ENCODE data around the gene GTF3C5. TPM values are rescaled to one million over a fixed set of nuclear protein-coding genes. Genes with fewer than 3 reads are reported as not detected.
A peak's percentile ranks its signal among the peaks of the same experiment; 100 is the strongest.

The GTF3C5 gene, protein sequence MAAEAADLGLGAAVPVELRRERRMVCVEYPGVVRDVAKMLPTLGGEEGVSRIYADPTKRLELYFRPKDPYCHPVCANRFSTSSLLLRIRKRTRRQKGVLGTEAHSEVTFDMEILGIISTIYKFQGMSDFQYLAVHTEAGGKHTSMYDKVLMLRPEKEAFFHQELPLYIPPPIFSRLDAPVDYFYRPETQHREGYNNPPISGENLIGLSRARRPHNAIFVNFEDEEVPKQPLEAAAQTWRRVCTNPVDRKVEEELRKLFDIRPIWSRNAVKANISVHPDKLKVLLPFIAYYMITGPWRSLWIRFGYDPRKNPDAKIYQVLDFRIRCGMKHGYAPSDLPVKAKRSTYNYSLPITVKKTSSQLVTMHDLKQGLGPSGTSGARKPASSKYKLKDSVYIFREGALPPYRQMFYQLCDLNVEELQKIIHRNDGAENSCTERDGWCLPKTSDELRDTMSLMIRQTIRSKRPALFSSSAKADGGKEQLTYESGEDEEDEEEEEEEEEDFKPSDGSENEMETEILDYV
- total RNA-seq (10 to 100 TPM; 35.6 to 42.9 TPM), polyA plus RNA-seq (10 to 100 TPM; 17.8 to 91.6 TPM)
- long read RNA-seq, donor 1, transcript GTF3C5-204 (12 exons, 2,110 nt), result minor isoform, 7 of 90 reads
- long read RNA-seq, donor 1, transcript GTF3C5-202 (11 exons, 2,406 nt), result major isoform, 45 of 90 reads
- long read RNA-seq, donor 1, partial matches to known transcripts, result 25 of 90 reads
- long read RNA-seq, donor 1, other reads (novel, unspliced or antisense), result 11 of 90 reads
- long read RNA-seq, donor 2, transcript GTF3C5-202 (11 exons, 2,406 nt), result major isoform, 8 of 26 reads
- long read RNA-seq, donor 2, partial matches to known transcripts, result 12 of 26 reads
- long read RNA-seq, donor 2, other reads (novel, unspliced or antisense), result 4 of 26 reads

DNA sequence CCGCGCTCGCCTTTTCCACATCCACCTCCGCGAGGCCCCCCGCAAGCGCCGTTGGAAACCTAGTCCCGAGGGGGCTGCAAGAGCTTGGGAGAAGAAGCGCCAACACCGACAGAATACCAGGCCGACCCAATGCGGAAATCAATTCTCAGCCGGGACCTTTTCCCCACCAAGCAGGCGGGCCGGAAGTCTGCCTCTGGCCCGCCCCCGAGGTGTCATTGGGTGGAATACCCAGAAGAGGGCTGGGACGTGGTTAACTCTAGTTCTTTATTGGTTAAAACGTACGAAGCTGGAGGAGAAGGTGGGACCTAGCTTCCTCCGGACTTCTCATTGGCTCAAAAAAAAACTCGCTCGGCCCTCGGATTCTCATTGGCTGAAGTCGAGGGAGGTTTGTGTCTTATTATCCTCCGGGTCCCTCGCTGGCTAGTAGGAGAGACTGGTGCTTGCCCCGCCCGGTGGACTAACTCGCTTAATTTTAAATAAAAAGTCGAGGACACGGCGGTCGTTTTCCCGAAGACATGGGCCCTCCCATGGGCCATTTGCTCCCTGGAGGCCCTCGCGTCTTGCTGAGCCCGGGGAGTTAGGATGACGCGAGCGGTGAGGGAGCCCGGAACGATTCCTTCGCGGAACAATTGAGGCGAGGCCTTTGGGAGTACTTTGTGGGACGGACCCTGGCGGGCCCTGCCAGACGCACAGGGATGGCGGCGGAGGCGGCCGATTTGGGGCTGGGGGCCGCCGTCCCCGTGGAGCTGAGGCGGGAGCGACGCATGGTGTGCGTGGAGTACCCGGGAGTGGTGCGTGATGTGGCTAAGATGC, at the start of gene GTF3C5:
Gene GTF3C5 (plus strand): TSS at position 681 of the 813 bp plus-strand sequence. CDS start 15 bp downstream, at position 696.
- no peaks in the 10 kb centered on the region for H3K27me3 ChIP-seq (ENCODE audit: control insufficient read depth in 1 of 2, insufficient read depth in 2 of 2, low read length in 1 of 2)
- peaks cover 2 to 5% of the 10 kb centered on the region in 2 donors for H3K4me1 ChIP-seq (ENCODE audit: control insufficient read depth in 1 of 2, insufficient read depth in 2 of 2, low read length in 2 of 2)
- H3K9me3 ChIP-seq (ENCODE audit: control insufficient read depth, low read length), result no peaks in the 10 kb centered on the region
- ATAC-seq (ENCODE audit: low FRiP score), result peak; percentile 98
- no peaks in the 10 kb centered on the region for H3K36me3 ChIP-seq (ENCODE audit: control insufficient read depth in 1 of 2, insufficient read depth in 2 of 2, low read length in 1 of 2)
- WGBS, 2 donors, result 0% methylated on average over 63 of the region's 63 CpGs
- H3K4me3 ChIP-seq (ENCODE audit: low read length in 2 of 2), result peak within 1 kb of the TSS; percentile 83 to 92
- intact Hi-C loops (cut with DNase I), result loop anchor here in 1 of 2 donors (10.0 kb wide), 2 partner anchors 74 to 114 kb away; no protein-coding TSS in a partner anchor
- DNase-seq, result peak; percentile 95 to 96
- H3K27ac ChIP-seq (ENCODE audit: low read depth in 1 of 2, low read length in 2 of 2), result peak within 1 kb of the TSS in 1 of 2 donors; percentile 80

DNA sequence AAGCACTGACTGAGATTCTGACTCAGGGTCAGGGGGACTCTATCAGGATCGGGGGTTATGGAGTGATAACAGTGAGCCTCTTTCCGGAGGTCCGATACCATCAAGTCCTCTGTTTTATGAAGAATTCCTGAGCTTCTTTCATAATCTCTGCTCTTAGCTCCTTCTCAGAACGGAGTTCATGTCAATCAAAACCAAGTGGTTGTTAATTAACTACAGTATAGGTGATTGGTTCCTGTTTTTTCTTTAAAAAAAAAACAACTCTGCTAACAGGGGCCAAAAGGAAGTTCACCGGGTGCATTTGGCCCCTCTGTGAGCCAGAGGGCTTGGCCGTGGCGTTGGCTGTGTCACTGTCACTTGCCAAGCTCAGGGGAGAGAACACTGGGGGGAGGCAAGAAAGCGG, 48.3 kb upstream of the GTF3C5 start:
- H3K27ac ChIP-seq (ENCODE audit: low read depth in 1 of 2, low read length in 2 of 2), result no peak overlapping the region
- no peak for DNase-seq
- 64 to 68% methylated on average over 8 of the region's 8 CpGs for WGBS, 2 donors
- H3K4me1 ChIP-seq (ENCODE audit: control insufficient read depth in 1 of 2, insufficient read depth in 2 of 2, low read length in 2 of 2), result no peaks in the 10 kb centered on the region
- no peaks in the 10 kb centered on the region for H3K36me3 ChIP-seq (ENCODE audit: control insufficient read depth in 1 of 2, insufficient read depth in 2 of 2, low read length in 1 of 2)
- intact Hi-C loops (cut with DNase I), result no loop called here
- ATAC-seq (ENCODE audit: low FRiP score), result no peak
- H3K4me3 ChIP-seq (ENCODE audit: low read length in 2 of 2), result no peak overlapping the region
- no peaks in the 10 kb centered on the region for H3K9me3 ChIP-seq (ENCODE audit: control insufficient read depth, low read length)
- H3K27me3 ChIP-seq (ENCODE audit: control insufficient read depth in 1 of 2, insufficient read depth in 2 of 2, low read length in 1 of 2), result peaks cover 0 to 2% of the 10 kb centered on the region in 2 donors

DNA sequence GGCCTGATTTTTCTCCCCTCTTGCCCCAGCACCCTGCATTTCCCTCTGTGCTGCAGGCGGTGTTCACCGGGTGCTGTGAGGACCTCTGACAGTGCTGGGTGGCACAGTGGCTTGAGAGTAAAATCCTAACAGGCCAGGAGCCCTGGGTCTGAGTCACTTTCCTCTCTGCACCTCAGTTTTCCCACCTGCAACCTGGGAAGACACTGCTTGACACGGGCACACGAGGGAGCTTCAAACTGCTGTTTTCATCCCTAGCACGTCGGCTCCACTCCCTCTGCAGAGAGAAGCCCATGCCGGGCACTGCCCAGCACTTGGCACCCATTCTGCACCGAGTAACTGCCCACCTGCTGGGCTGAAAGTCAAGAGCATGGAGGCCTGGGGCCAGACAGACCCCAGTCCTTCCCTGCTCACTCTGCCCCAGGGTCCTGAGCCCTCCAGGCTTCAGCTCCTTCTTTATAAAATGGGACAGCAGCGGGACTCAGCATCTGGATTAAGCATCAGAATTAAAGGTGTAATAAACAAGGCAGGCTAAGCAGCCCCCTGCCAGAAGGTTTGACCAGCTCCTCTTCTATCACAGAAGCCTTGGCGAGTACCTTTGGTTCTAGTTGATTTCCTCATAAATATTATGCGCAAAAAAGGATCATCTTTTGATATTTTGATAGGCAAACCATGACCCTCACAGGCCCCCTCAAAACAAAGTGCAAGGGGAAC, 47.2 kb upstream of the GTF3C5 start:
- peaks cover 0 to 2% of the 10 kb centered on the region in 2 donors for H3K27me3 ChIP-seq (ENCODE audit: control insufficient read depth in 1 of 2, insufficient read depth in 2 of 2, low read length in 1 of 2)
- no peaks in the 10 kb centered on the region for H3K9me3 ChIP-seq (ENCODE audit: control insufficient read depth, low read length)
- H3K4me3 ChIP-seq (ENCODE audit: low read length in 2 of 2), result no peak overlapping the region
- ATAC-seq (ENCODE audit: low FRiP score), result no peak
- WGBS, 2 donors, result 72 to 79% methylated on average over 11 of the region's 11 CpGs
- no peaks in the 10 kb centered on the region for H3K4me1 ChIP-seq (ENCODE audit: control insufficient read depth in 1 of 2, insufficient read depth in 2 of 2, low read length in 2 of 2)
- H3K36me3 ChIP-seq (ENCODE audit: control insufficient read depth in 1 of 2, insufficient read depth in 2 of 2, low read length in 1 of 2), result no peaks in the 10 kb centered on the region
- intact Hi-C loops (cut with DNase I), result no loop called here
- no peak for DNase-seq
- H3K27ac ChIP-seq (ENCODE audit: low read depth in 1 of 2, low read length in 2 of 2), result no peak overlapping the region

DNA sequence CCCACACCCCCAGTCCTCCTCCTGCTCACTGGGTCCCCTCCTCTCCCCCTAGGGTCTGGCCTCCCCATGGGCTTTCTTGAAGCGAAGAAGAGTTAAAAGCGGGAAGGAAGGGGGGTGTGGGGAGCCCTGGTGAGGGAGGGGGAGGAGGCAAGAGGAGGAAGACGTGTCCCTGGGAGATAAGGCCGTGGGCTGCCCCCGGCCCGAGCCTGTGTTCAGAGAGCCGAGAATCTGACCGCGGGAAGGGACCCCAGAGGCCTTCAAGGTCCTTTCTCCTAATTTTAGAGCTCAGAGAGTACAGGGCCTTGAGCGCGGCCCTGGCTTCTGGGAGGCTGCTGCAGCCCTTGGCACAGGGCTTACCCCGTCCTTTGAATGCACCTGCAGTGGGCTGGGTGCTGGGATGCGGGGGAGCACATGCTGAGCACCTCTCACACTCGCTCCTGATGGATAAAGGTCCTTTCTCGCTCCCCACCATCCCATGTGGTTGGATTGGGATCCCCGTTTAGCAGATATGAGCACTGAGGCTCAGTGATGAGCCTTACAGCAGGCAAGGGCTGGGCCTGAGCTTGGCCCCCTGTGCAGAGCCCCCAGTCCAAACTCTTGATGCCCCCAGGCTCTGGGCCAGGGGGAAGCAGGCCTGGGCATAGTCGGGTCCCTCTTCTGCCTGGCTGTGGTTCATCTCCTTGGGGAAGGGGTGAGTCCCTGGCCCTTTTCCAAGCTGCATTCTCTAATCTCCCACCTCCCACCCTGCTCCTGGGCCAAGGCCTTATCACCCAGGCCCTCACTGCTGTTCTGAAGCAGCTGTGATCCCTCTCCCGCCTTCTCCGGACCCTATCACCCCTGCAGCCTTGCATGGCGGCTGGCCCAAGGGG, 46.4 kb upstream of the GTF3C5 start:
- Histone ChIP-seq H3K4me1 (ENCODE audit: control insufficient read depth in 1 of 2, insufficient read depth in 2 of 2, low read length in 2 of 2) (no peaks in the 10 kb centered on the region), H3K9me3 (ENCODE audit: control insufficient read depth, low read length) (no peaks in the 10 kb centered on the region), H3K36me3 (ENCODE audit: control insufficient read depth in 1 of 2, insufficient read depth in 2 of 2, low read length in 1 of 2) (no peaks in the 10 kb centered on the region), H3K4me3 (ENCODE audit: low read length in 2 of 2) (no peak overlapping the region), H3K27ac (ENCODE audit: low read depth in 1 of 2, low read length in 2 of 2) (no peak overlapping the region), H3K27me3 (ENCODE audit: control insufficient read depth in 1 of 2, insufficient read depth in 2 of 2, low read length in 1 of 2) (no peaks in the 10 kb centered on the region)
- DNase-seq, result peak in 1 of 2 donors; percentile 55
- ATAC-seq (ENCODE audit: low FRiP score), result no peak
- 59 to 60% methylated on average over 20 of the region's 20 CpGs for WGBS, 2 donors
- intact Hi-C loops (cut with DNase I), result no loop called here

DNA sequence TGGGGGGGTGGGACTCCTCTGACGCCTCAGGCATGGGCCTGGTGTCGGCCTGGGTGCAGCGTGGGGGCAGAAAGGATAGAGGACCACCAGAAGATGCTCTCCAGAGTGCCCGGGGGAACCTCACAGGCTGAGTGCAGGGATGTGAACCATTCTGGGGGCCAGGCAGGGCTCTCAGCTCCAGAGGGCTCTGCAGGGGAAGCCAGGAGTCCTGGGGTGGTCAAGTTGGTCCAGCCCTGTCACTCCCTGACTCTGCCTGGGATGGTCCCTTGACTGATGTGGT, 45.8 kb upstream of the GTF3C5 start:
- no peak overlapping the region for H3K27ac ChIP-seq (ENCODE audit: low read depth in 1 of 2, low read length in 2 of 2)
- no peaks in the 10 kb centered on the region for H3K9me3 ChIP-seq (ENCODE audit: control insufficient read depth, low read length)
- no peak for DNase-seq
- intact Hi-C loops (cut with DNase I), result no loop called here
- H3K4me1 ChIP-seq (ENCODE audit: control insufficient read depth in 1 of 2, insufficient read depth in 2 of 2, low read length in 2 of 2), result no peaks in the 10 kb centered on the region
- ATAC-seq (ENCODE audit: low FRiP score), result no peak
- no peak overlapping the region for H3K4me3 ChIP-seq (ENCODE audit: low read length in 2 of 2)
- no peaks in the 10 kb centered on the region for H3K27me3 ChIP-seq (ENCODE audit: control insufficient read depth in 1 of 2, insufficient read depth in 2 of 2, low read length in 1 of 2)
- 54 to 63% methylated on average over 4 of the region's 4 CpGs for WGBS, 2 donors
- no peaks in the 10 kb centered on the region for H3K36me3 ChIP-seq (ENCODE audit: control insufficient read depth in 1 of 2, insufficient read depth in 2 of 2, low read length in 1 of 2)

DNA sequence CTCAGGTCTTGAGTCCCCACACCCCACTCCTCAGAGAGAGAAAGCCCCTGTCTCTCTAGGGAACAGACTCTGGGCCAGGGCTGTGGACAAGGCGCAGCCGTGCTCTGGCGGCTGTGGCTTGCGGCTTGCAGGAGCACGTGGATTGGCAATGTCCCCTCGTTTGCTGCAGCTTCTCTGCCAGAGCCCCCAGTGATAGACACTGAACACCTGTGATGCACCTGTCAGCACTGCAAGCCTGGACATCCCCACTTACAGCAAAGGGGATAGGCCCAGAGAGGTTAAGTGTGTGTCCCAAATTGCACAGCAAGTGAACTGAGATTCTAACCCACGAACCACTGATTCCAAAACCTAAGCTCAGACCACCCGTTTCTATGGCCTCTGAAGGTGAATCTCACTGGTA, 45.3 kb upstream of the GTF3C5 start:
- ATAC-seq (ENCODE audit: low FRiP score), result no peak
- WGBS, 2 donors, result 83 to 85% methylated on average over 8 of the region's 8 CpGs
- Histone ChIP-seq H3K36me3 (ENCODE audit: control insufficient read depth in 1 of 2, insufficient read depth in 2 of 2, low read length in 1 of 2) (no peaks in the 10 kb centered on the region), H3K4me1 (ENCODE audit: control insufficient read depth in 1 of 2, insufficient read depth in 2 of 2, low read length in 2 of 2) (no peaks in the 10 kb centered on the region), H3K27me3 (ENCODE audit: control insufficient read depth in 1 of 2, insufficient read depth in 2 of 2, low read length in 1 of 2) (no peaks in the 10 kb centered on the region), H3K9me3 (ENCODE audit: control insufficient read depth, low read length) (no peaks in the 10 kb centered on the region), H3K27ac (ENCODE audit: low read depth in 1 of 2, low read length in 2 of 2) (no peak overlapping the region), H3K4me3 (ENCODE audit: low read length in 2 of 2) (no peak overlapping the region)
- intact Hi-C loops (cut with DNase I), result no loop called here
- no peak for DNase-seq

DNA sequence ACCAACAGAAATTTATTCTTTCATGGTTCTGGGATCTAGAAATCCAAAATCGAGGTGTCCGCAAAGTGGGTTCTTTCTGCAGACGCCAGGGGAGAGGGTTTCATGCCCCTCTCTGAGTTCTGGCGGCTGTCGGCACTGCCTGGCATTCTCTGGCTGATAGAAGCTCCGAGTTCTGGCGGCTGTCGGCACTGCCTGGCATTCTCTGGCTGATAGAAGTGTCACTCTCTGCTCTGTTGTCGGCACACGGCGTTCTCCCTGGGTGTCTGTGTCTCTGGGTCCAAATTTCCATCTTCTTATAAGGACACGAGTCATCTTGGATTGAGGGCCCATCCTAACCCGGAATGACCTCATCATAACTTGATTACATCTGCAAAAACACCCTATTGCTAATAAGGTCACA, 44.7 kb upstream of the GTF3C5 start:
- Histone ChIP-seq H3K36me3 (ENCODE audit: control insufficient read depth in 1 of 2, insufficient read depth in 2 of 2, low read length in 1 of 2) (no peaks in the 10 kb centered on the region), H3K27ac (ENCODE audit: low read depth in 1 of 2, low read length in 2 of 2) (no peak overlapping the region), H3K9me3 (ENCODE audit: control insufficient read depth, low read length) (no peaks in the 10 kb centered on the region), H3K27me3 (ENCODE audit: control insufficient read depth in 1 of 2, insufficient read depth in 2 of 2, low read length in 1 of 2) (no peaks in the 10 kb centered on the region), H3K4me1 (ENCODE audit: control insufficient read depth in 1 of 2, insufficient read depth in 2 of 2, low read length in 2 of 2) (no peaks in the 10 kb centered on the region), H3K4me3 (ENCODE audit: low read length in 2 of 2) (no peak overlapping the region)
- WGBS, 2 donors, result 76 to 78% methylated on average over 13 of the region's 13 CpGs
- DNase-seq (no peak), ATAC-seq (ENCODE audit: low FRiP score) (no peak)
- intact Hi-C loops (cut with DNase I), result no loop called here
